NCI-H2227 (cell line): ENCODE measurements around the gene PDIA5.

Experiments used
- DNase-seq: peaks from one replicate; lab custom pipeline; 2025; ENCODE audit not compliant: unreplicated experiment; lab: John Stamatoyannopoulos, UW

The PDIA5 gene

GRCh38 chr3:123161167-123161566, 94.3 kb downstream of the PDIA5 start:
- DNase-seq, result no peak

GRCh38 chr3:123163141-123163540, 96.3 kb downstream of the PDIA5 start:
- DNase-seq, result no peak

GRCh38 chr3:123165163-123165562, 98.3 kb downstream of the PDIA5 start:
- DNase-seq, result no peak

GRCh38 chr3:123167686-123168085, 100.9 kb downstream of the PDIA5 start:
- no peak for DNase-seq

GRCh38 chr3:123168122-123168521, 101.3 kb downstream of the PDIA5 start:
- no peak for DNase-seq

- no peak for DNase-seq
Measured at GRCh38 chr3:123168605-123169004, 101.8 kb downstream of the PDIA5 start.

- no peak for DNase-seq
Measured at GRCh38 chr3:123169492-123169929, 102.7 kb downstream of the PDIA5 start.

- no peak for DNase-seq
Measured at GRCh38 chr3:123169930-123170329, 103.1 kb downstream of the PDIA5 start.

GRCh38 chr3:123180791-123181190, 114.0 kb downstream of the PDIA5 start:
- no peak for DNase-seq

- DNase-seq, result no peak
Measured at GRCh38 chr3:123186695-123187094, 119.9 kb downstream of the PDIA5 start.

GRCh38 chr3:123188058-123188457, 121.2 kb downstream of the PDIA5 start:
- no peak for DNase-seq

- DNase-seq, result no peak
Measured at GRCh38 chr3:123193448-123194101, 126.8 kb downstream of the PDIA5 start.

GRCh38 chr3:123194552-123194951, 127.7 kb downstream of the PDIA5 start:
- peak; percentile 36 for DNase-seq

GRCh38 chr3:123198372-123198771, 131.5 kb downstream of the PDIA5 start:
- no peak for DNase-seq

GRCh38 chr3:123201223-123201556, 134.4 kb downstream of the PDIA5 start:
- DNase-seq, result no peak

GRCh38 chr3:123201557-123202427, 135.0 kb downstream of the PDIA5 start, which contains the start of gene SEC22A:
Gene SEC22A (plus strand): TSS chr3:123201943. CDS start chr3:123209218, 7,275 bp downstream.
- peak; percentile 95 for DNase-seq

- no peak for DNase-seq
Measured at GRCh38 chr3:123202451-123202850, 135.6 kb downstream of the PDIA5 start.
